ENCODE results near the gene UNC13A. TPM values are rescaled to one million over a fixed set of nuclear protein-coding genes. Genes with fewer than 3 reads are reported as not detected.

The UNC13A gene
- polyA plus RNA-seq, 1 of the 3 experiments (the other 2 are of a cell fraction): 0.38 TPM

- no peak overlapping the region for H3K4me2 ChIP-seq
- CTCF ChIA-PET: interaction anchor here (1.5 to 5.9 kb wide), 2 partner anchors 15 to 113 kb away, joined by 4 to 30 read pairs; no protein-coding TSS in a partner anchor
- H3K36me3 ChIP-seq (replicated peaks in 1 of 2; ENCODE audit: control insufficient read depth in 1 of 2, insufficient read depth in 2 of 2, low read length in 1 of 2): no peaks in the 10 kb centered on the region
- no peak for DNase-seq
- H3K79me2 ChIP-seq (ENCODE audit: insufficient read depth): peaks cover 30% of the 10 kb centered on the region
- TF ChIP-seq YY1 (IDR thresholded peaks at IDR 0.05; ENCODE audit: low read depth): no peak
- TF ChIP-seq JUND (IDR thresholded peaks at IDR 0.05): no peak
- no peak for TF ChIP-seq ELF1 (IDR thresholded peaks at IDR 0.05)
- no peak for TF ChIP-seq NFIC (IDR thresholded peaks at IDR 0.05; ENCODE audit: borderline replicate concordance)
- no peak for TF ChIP-seq EZH2phosphoT487 (IDR thresholded peaks at IDR 0.05; ENCODE audit: borderline replicate concordance, low read depth)
- TF ChIP-seq IRF3 (IDR thresholded peaks at IDR 0.05; ENCODE audit: low read depth, low read length): no peak
- TF ChIP-seq, protein P1, sequence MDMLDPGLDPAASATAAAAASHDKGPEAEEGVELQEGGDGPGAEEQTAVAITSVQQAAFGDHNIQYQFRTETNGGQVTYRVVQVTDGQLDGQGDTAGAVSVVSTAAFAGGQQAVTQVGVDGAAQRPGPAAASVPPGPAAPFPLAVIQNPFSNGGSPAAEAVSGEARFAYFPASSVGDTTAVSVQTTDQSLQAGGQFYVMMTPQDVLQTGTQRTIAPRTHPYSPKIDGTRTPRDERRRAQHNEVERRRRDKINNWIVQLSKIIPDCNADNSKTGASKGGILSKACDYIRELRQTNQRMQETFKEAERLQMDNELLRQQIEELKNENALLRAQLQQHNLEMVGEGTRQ (IDR thresholded peaks at IDR 0.05; ENCODE audit: borderline replicate concordance, low read depth, low read length): no peak
- no peak for TF ChIP-seq RAD21 (IDR thresholded peaks at IDR 0.05; ENCODE audit: low read length)
- TF ChIP-seq SMC3 (IDR thresholded peaks at IDR 0.05; ENCODE audit: low read depth, low read length): no peak
- TF ChIP-seq NRF1 (IDR thresholded peaks at IDR 0.05; ENCODE audit: low read depth, low read length): no peak
- no peak for TF ChIP-seq RFX5 (IDR thresholded peaks at IDR 0.05; ENCODE audit: low read length)
- TF ChIP-seq, protein P2, sequence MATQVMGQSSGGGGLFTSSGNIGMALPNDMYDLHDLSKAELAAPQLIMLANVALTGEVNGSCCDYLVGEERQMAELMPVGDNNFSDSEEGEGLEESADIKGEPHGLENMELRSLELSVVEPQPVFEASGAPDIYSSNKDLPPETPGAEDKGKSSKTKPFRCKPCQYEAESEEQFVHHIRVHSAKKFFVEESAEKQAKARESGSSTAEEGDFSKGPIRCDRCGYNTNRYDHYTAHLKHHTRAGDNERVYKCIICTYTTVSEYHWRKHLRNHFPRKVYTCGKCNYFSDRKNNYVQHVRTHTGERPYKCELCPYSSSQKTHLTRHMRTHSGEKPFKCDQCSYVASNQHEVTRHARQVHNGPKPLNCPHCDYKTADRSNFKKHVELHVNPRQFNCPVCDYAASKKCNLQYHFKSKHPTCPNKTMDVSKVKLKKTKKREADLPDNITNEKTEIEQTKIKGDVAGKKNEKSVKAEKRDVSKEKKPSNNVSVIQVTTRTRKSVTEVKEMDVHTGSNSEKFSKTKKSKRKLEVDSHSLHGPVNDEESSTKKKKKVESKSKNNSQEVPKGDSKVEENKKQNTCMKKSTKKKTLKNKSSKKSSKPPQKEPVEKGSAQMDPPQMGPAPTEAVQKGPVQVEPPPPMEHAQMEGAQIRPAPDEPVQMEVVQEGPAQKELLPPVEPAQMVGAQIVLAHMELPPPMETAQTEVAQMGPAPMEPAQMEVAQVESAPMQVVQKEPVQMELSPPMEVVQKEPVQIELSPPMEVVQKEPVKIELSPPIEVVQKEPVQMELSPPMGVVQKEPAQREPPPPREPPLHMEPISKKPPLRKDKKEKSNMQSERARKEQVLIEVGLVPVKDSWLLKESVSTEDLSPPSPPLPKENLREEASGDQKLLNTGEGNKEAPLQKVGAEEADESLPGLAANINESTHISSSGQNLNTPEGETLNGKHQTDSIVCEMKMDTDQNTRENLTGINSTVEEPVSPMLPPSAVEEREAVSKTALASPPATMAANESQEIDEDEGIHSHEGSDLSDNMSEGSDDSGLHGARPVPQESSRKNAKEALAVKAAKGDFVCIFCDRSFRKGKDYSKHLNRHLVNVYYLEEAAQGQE (IDR thresholded peaks at IDR 0.05; ENCODE audit: low read depth, low read length): no peak
- TF ChIP-seq, protein P3, sequence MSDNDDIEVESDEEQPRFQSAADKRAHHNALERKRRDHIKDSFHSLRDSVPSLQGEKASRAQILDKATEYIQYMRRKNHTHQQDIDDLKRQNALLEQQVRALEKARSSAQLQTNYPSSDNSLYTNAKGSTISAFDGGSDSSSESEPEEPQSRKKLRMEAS (IDR thresholded peaks at IDR 0.05; ENCODE audit: low read depth): no peak
- TF ChIP-seq MXI1 (IDR thresholded peaks at IDR 0.05; ENCODE audit: low read depth, low read length): no peak
- TF ChIP-seq, protein P4, sequence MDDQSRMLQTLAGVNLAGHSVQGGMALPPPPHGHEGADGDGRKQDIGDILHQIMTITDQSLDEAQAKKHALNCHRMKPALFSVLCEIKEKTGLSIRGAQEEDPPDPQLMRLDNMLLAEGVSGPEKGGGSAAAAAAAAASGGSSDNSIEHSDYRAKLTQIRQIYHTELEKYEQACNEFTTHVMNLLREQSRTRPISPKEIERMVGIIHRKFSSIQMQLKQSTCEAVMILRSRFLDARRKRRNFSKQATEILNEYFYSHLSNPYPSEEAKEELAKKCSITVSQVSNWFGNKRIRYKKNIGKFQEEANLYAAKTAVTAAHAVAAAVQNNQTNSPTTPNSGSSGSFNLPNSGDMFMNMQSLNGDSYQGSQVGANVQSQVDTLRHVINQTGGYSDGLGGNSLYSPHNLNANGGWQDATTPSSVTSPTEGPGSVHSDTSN (IDR thresholded peaks at IDR 0.05): no peak
- TF ChIP-seq, protein P5, sequence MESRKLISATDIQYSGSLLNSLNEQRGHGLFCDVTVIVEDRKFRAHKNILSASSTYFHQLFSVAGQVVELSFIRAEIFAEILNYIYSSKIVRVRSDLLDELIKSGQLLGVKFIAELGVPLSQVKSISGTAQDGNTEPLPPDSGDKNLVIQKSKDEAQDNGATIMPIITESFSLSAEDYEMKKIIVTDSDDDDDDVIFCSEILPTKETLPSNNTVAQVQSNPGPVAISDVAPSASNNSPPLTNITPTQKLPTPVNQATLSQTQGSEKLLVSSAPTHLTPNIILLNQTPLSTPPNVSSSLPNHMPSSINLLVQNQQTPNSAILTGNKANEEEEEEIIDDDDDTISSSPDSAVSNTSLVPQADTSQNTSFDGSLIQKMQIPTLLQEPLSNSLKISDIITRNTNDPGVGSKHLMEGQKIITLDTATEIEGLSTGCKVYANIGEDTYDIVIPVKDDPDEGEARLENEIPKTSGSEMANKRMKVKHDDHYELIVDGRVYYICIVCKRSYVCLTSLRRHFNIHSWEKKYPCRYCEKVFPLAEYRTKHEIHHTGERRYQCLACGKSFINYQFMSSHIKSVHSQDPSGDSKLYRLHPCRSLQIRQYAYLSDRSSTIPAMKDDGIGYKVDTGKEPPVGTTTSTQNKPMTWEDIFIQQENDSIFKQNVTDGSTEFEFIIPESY (IDR thresholded peaks at IDR 0.05; ENCODE audit: borderline replicate concordance, low read depth): no peak
- no peak for TF ChIP-seq TEAD4 (IDR thresholded peaks at IDR 0.05; ENCODE audit: borderline replicate concordance, insufficient read depth)
- no peak for TF ChIP-seq FOSL2 (IDR thresholded peaks at IDR 0.05; ENCODE audit: borderline replicate concordance, low read depth)
- TF ChIP-seq RCOR1 (IDR thresholded peaks at IDR 0.05; ENCODE audit: low read length): no peak
- no peaks in the 10 kb centered on the region for H3K9me3 ChIP-seq
- no peak overlapping the region for H2AFZ ChIP-seq (ENCODE audit: low read depth)
- no peaks in the 10 kb centered on the region for H3K9me2 ChIP-seq
- peaks cover 26% of the 10 kb centered on the region for H4K20me1 ChIP-seq (ENCODE audit: insufficient read depth)
- WGBS (ENCODE audit: low lambda C conversion rate): 93% methylated on average over 4 of the region's 4 CpGs
- POLR2A ChIA-PET: interaction anchor here (1.5 kb wide), 1 partner anchor 141 kb away, joined by 4 read pairs; the partner anchor contains the start of gene RPL18A
- no peak overlapping the region for H3K9ac ChIP-seq
- no peaks in the 10 kb centered on the region for H3K27me3 ChIP-seq (ENCODE audit: insufficient read depth)
- peaks cover 16 to 20% of the 10 kb centered on the region in 2 experiments; a peak in 2 of 4 replicates for H3K4me1 ChIP-seq (ENCODE audit: control insufficient read depth in 1 of 2, insufficient read depth in 2 of 2, low read depth in 1 of 2, low read length in 1 of 2)
- H3F3A ChIP-seq (replicated peaks; ENCODE audit: insufficient read depth): no peaks in the 10 kb centered on the region
- H3K27ac ChIP-seq (ENCODE audit: low read depth in 2 of 2, low read length in 1 of 2): no peak overlapping the region
- H3K4me3 ChIP-seq (ENCODE audit: low read depth in 2 of 2, low read length in 1 of 2): peak overlapping the region in 1 of 2 experiments; percentile 74; a peak in 1 of 4 replicates
These were observed 30.4 kb upstream of the UNC13A start for GRCh38 chr19:17718550-17718946.
